Daoy (cell line): ENCODE measurements around the gene EPN2. TPM values are rescaled to one million over a fixed set of nuclear protein-coding genes. Genes with fewer than 3 reads are reported as not detected.

Experiments used
- DNase-seq: peaks from one replicate; pipeline ENCODE4 v3.0.0-alpha.2; 2015; ENCODE audit warnings: low read depth
- total RNA-seq: library from RNA; depleted of rRNA; stranded (reverse); fragments of >200 nt; shearing (Covaris generic); gene quantifications from 2 replicates; pipeline ENCODE4 v1.2.3, GENCODE V29; 2014

The EPN2 gene
- total RNA-seq, 1 experiment from 2014 or later = 37.3 TPM

DNA sequence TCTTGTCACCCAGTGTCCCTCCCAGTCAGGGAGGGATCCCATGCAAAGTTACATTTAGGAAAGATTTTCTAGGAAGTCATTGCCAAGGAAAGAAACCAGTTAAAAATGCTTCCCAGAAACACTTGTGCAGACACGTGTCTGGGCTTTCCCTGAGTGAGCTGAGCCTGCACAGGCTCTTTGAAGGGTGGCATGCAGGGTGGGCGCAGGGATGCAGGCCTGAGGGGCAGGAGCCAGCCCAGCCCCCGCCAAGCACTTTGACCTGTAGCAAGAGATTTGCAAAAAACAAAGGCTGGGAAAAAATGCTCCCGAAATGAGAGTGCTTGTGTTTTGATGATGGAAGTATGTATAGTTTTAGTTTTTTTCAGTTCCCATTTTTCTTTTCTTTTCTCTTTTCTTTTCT lies 73.0 kb downstream of the EPN2 start:
- no peak for DNase-seq

DNA sequence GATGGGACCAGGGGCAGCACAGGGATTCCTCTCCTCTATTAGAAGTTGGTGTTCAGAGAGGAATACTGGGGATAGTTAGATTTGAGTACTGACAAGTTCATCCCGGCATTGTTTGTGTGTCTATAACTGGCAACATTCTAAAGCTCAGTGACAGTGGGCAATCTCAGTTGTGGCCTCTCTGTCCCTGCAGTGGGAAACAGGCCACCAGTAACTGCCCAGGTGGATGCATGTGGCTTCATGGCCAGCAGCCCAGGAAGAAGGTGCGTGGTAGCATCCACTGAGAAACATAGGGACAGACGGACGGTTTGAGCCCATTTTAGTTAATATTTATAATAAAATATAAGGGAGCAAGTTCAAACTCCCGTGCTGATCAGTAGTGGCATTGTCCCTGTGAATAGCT lies 73.8 kb downstream of the EPN2 start:
- no peak for DNase-seq

DNA sequence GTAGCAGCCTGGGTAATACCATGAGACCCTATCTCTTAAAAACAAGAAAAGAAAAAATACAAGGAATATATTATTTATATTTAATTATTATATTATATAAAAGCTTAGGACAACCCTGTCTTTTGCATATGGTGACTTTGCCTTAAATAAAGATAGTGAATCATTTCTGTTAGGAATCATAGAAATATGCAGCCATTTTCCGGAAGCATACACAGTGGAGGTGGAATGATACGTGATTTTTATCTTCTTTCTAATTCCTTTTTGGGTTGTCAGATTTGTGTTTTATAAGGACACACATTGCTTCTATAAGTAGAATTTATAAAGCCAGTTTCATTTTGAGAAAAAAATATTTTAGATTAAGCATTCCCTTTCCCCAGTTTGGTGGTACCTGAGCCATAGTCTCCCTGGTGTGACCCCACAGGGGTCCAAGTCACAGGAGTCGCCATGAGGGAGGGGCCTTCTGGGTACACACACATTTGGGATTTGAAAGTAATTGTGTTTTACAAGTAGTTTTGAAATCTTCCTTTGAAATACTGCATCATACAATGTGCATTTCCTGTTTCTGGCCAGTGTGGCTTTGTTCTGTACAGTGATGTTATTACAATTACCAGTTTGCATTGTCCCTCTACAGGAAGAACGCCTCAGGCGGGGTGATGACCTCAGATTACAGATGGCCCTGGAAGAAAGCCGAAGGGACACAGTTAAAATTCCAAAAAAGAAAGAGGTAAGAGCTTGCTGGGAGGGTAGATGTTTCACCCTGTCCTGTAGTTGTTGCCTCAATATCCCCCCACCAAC lies 74.5 kb downstream of the EPN2 start:
- DNase-seq = no peak

DNA sequence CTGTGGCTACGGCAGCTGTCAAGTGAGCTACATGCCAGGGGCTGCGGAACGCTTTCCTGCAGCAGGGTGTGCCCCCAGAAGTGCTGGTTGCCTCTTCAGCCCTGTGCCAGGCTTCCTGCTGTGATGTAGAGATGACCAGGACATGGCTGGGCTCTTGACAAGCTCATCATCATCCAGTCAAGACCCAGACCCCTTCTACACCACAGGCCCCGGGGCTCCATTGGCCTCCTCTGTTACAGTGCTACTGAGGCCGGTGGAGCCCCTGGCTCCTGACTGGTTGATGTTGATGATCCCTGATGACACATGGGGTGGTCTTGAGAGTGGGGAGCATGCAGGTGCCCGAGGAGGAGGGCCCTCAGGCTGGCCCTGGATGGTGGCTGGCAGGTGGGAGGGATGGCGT lies 75.2 kb downstream of the EPN2 start:
- no peak for DNase-seq

DNA sequence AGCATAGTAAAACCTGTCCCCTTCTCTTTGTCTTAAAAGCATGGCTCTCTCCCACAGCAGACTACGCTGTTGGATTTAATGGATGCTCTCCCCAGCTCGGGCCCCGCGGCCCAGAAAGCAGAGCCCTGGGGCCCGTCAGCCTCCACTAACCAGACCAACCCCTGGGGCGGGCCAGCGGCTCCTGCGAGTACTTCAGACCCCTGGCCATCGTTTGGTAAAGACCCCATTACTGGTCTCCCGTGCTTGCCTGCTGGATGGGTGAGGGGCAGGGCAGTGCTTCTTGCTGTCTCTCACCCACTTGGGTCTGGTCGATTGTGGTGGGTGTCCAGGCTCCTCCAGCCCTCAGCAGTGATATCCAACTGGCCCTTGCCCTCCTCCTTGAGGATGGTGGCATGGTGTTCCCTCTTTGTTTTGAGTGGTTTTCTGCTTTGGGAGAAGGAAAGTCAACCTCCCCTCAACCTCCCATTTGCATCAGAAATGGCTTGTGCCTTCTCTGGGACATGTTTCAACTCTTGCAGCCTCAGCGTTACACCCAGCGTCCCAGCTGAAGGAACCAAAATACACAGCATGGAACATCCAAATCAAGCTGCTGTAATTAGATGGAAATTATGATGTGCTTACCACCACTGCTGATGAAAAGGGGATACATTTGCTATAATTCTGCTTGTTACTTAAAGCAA lies 76.0 kb downstream of the EPN2 start:
- no peak for DNase-seq

DNA sequence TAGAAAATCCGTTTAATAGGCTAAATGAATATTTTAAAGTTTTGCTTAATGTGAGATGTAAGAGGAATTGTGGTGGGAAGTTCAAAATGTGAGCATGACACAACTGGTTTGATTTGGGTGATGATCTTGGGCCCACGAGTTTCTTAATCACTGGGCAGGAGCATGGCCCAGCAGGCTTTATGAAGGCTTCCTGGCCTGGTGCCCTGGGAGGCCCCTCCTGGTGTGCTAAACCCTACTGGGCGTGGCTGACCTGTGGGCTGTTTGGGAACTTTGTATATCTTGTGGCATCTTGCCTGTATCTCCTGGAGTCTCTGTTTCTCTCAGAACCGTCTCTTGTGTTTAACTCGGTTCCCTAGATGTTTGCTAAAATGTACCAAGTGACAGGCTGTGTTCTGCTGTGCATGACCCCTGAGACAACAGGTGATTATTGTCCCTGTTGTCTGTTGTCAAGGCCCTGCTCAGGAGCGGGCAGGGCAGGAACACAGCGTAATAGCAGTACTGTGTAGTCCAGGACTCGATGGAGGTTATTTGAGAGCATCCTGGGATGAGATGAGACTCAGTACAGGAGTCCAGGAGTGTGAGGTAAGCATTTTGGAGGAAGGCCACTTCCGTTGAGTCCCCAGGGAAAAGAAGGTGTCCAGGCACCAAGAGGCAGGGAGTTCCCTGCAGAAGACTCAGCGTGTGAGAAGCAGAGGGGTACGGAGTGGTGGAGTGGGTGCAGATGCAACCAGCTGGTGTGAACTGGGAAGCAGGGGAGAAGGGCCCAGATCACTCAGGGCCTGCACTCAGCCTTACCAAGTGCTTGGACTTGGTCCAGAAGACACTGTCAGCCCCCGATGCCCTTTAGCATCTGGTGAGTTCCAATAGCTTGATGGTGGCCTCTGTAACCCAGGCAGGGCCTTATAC lies 76.8 kb downstream of the EPN2 start:
- no peak for DNase-seq

DNA sequence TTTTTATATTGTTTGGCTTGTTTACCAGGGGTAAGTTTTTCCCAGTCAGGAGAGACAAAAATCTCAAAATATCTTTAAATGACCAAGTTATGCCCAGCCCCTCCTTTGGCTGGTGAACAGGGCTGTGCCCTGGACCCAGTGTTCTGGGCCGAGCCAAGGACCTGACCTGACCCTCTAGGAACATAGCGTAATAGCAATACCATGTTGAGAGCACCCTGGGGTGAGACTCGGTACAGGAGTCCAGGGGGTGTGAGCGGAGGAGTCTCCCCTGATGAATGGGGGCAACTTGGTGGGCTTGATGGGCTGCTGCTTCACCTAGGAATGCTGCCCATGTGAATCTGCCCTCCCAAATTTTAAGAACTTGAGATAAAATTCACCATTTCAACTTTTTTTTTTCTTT lies 77.9 kb downstream of the EPN2 start:
- no peak for DNase-seq

DNA sequence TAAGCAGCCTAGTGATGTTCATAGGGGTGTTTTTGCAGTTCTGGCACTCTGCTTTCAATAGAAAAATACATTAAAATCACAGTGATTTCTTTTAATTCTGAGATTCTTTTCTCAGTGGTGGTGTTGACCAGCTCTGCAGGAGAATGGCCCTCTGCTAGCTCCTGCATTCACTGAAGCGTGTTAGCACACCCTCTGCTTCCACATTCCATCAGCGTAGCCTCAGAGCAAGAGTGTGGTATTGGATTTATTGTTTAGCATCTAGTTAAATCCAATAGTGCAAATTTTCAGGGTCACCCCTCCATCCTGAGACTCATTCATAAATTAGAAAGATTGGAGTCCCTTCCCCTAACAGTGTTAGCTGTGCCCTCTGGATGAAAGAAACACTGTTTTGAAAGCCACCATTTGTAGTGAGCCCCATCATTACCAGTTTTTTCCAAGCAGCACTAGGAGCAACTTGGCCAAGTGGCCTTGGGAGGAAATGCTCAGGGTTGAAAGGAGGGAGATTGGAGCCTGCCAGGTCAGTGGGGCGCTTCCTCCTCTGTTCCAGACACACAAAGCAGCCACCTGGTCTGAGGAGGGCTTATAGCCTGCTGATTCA lies 79.7 kb downstream of the EPN2 start:
- DNase-seq = no peak

DNA sequence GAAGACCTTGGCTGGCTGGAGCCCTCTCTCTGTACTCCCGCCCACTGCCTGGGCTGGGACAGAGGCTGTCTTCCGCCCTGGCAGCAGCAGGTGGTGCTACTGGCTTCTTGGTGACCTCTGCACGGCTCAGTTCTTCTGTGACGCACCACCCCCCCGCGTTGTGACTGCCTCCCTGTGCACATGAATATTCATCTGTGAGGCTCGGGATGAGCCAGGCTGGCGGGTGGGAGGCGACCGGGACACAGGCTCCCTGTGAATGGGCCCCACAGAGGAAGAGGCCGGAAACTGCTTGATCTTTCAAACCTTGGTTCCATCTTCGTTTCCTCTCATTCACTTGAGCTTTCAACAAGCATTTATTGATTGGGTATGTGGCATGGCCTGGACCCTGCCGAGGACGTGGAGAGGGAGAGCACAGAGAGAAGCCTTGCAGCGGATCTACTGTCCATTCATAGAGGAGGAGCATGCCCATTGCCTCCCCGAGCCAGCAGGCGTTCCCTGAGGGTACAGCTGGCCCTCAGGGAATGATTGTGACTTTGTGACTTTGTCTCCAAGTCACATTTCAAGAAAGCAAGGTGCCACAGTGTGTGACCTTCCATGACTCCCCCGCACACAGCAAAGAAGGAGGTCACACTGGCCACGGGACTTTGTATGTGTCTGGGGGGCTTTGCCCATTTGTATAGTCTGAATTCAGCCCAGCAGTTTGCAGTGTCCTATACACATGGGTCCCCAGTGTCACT lies 80.4 kb downstream of the EPN2 start:
- peak; percentile 85 for DNase-seq

DNA sequence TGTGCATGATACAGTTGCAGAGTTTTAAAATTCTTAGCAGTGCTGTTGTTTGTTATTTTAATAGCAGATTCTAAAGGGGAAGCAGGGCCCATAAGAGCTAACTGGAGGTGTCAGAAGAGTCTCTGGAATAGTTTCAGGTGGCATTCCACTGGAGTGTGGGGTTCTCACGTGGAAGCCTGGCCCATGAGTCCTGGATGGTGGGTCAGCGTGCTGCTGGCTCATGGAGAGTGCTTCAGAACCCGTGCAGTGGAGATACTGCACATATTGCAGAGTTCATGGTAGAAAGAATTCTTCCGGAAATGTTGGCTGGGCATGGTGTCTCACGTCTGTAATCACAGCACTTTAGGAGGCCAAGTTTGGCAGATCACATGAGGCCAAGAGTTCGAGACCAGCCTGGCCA lies 81.4 kb downstream of the EPN2 start:
- DNase-seq = no peak

DNA sequence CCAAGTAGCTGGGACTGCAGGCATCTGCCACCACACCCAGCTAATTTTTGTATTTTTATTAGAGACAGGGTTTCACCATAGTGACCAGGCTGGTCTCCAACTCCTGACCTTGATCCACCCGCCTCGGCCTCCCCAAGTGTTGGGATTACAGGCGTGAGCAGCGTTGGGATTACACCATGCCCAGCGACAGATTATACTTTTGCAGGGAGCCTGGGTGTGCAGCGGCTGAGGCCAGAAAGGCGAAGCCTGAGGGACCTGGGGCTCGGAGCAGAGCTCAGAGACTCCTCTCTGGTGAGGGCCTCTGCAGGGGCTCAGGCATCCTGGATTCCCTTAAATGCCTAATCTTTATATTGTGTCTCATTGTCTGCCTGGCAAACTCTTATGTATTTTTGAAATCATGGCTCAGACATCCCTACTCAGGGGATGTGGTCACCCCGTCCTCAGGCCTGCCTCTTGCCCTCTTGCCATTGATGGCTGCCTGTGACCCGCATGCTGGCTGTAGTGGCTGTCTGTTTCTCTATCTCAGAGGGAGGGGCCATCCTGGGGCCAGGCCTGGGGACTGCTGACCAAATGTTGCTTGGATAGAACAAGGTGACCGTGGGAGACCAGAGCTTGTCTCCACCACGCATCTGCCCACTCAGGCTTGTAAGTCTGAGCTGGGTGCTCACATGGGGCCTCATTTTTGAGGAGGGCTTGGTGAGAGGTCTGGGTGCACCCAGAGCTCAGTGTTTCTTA lies 82.8 kb downstream of the EPN2 start:
- no peak for DNase-seq

DNA sequence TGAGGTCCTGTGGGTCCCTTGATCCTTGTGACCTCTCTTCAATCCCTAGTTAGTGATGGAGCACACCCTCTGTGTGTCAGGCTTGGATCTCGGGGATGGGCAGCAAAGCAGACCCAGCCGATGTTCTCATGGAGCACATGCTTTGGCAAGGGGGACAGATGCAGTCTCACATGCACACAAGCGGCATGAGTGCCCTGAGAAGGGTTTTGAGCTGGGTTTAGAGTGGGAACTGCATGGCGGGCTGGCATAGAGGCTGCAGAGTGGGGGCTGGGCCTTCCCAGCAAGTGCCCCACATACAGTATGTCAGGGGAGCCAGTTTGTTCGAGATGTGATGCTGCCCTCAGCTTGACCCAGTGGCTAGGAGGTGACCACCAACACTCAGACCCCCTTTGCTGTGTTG lies 83.7 kb downstream of the EPN2 start:
- no peak for DNase-seq

DNA sequence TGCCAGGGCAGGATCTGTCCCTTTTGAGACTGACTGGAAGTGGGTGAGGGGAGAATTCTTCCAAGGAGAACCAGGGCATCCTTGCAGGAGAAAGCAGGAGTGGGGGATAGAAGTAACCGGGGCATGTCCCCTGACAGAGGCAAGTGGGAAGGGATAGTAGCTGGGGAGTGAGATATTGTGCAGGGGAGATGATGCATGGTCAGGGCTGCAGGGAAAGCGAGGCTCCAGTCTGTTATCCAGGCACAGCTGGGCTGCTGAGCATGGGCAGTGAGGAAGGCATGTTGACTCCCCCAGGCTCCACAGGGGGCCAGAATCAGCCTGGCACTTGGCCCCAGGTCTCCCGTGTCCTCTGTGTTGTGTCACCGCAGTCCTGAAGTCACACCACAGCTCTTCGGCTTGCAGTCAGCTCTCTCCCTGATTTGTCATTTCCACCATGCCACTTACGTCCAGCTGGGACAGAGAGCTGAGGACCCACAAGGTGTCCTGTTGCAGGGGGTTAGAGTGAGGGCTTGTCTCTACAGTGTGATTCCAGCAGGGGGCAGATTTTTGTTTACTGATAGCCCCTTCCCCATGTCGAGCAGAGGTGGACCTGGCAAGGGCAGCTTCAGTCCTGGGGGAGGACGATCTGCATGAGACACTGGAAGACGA lies 84.4 kb downstream of the EPN2 start:
- DNase-seq = no peak

DNA sequence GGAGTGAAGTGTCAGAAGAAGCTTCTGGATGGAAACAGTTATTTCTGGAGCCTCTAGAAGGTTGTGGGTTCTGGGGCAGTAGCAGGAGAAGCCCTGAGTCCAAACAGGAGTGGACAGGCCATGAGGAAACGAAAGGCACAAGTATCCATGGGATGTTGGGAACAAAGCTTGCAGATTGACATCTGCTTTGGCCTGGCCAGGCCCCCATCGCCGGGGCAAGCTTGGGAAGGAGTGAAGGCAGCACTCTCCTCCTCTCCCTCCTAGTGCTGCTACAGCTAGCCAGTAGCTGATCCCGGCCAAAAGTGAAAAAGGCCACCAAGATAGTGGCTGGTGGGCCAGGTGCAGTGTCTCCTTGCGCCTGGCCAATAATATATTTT lies 85.0 kb downstream of the EPN2 start:
- DNase-seq = no peak

DNA sequence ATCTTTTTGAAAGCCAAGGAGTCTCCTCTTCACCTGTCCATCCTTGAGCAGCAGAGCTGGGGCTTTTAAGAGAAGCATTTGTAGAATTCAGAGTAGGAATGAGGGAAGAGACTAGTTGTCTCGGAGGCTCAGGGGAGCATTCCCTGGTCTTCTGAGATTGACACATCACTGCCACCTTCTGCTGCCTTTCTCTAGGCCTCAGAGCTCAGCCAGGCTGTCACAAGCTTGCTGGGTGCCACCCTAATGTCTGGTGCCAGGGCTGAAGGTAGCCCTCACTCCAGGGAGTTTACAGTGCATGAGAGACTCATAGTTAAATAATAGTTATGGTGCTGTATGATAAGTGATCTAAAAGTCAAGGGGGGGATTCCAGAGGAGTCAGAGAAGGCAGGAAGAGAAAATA lies 85.7 kb downstream of the EPN2 start:
- DNase-seq = no peak

DNA sequence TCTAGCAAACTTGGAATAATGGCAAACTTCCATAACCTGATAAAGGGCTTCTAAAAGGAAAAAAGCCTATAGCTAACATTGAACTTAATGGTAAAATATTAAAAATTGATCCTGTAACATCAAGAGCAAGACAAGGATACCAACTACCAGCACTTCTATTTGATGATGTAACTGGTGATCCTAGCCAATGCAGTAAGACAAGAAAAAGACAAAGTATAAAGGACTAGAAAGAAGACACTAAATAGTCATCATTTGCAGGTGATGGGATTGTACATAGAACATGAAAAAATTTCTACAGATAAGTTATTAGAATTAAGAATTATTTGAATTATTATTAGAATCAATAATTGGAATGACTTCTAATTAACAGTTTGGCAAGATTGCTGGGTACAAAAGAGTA lies 88.4 kb downstream of the EPN2 start:
- no peak for DNase-seq

DNA sequence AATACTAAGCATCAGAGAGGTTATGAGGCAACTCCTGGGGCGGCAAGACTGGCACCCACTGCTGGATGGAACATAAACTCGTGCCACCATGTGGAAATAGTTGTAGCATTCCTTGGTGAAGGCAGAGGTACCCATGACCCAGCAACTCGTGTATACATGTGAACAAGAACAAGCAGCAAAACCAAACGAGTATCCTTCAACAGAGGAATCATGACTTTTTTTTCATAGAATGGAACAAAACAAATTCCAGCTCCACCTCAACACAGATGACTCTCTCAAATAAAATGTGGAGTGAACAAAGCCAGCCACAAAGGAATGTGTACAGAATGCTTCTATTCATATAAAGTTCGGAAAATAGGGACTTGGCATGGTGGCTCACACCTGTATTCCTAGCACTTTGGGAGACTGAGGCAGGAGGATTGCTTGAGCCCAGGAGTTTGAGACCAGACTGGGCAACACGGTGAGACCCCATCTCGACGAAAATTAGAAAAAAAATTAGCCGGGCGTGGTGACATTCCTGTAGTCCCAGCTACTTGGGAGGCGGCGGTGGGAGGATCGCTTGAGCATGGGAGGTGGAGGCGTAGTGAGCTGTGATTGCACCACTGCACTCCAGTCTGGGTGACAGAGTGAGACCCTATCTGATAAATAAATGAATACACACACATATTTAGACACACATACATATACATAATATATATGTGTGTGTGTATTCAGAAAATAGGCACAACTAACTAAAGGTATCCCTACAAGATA lies 90.0 kb downstream of the EPN2 start:
- DNase-seq = peak; percentile 82

DNA sequence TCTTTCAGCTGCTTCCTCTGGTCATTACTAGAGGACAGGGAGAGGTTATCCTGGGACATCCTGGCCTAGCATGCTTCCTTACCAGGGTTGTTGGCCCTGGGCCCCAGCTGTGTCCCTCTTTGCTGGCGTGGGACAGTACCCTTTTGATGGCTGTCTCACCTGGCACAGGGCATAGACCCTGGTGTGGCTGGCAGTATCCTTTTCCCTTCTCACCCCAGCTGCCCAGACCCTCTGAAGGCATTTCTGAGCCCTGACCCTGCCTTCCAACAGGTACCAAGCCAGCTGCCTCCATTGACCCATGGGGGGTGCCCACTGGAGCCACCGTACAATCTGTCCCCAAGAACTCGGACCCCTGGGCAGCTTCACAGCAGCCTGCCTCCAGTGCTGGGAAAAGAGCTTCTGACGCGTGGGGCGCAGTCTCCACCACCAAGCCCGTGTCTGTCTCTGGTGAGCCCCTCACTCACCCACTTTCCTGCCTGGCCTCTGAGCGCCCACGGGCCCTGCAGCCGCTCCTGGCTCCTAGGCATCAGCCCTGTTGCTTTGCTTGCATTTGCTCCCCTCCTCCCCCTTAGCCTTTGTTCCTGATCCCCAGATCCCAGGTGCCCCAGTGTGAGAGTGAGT lies 91.4 kb downstream of the EPN2 start:
- DNase-seq = no peak

DNA sequence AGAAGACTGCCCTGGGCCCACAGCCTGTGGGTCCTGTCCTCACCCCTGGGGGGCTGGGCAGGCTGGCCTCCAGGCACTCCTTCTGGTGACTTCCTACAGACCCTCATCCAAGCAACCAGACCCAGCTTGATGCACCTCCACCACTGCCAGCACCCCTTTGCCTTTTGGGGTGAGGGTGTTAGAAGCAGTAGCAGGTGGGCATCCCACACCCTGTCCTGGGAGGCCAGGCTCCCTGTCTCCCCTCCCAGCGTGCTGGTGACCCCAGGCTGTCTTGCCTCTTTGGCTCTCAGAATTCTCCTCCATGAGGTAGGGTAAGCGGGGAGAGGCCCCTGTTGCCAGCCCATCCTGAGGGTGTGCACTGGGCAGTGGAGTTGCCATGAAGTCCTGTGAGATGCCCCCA lies 92.0 kb downstream of the EPN2 start:
- no peak for DNase-seq
